SK-N-SH (cell line): ENCODE results near the gene TMEM232.

ENCODE experiments used
- CHD2 ChIP-seq: fragments of 150-350 bp; IDR thresholded peaks from 2 replicates; pipeline ENCODE4 v1.6.1; 2018; ENCODE audit warnings: low read length; ENCODE audit not compliant: partially characterized antibody
- EZH2phosphoT487 ChIP-seq: fragments of 200-600 bp; sonication (generic); IDR thresholded peaks from 2 replicates; pipeline ENCODE4 v1.6.1; 2017; ENCODE audit warnings: low read depth, mixed run types, mild to moderate bottlenecking, antibody characterized with exemption, moderate library complexity, borderline replicate concordance
- GABPA ChIP-seq: IDR thresholded peaks from 2 replicates; pipeline ENCODE4 v1.4.0; 2012; ENCODE audit warnings: low read depth, mild to moderate bottlenecking
- POLR2AphosphoS5 ChIP-seq: IDR thresholded peaks from 2 replicates; pipeline ENCODE4 v1.6.1; 2012; ENCODE audit warnings: low read depth, low read length
- TF ChIP-seq, protein P1 (sequence below): fragments of 200-600 bp; sonication (generic); IDR thresholded peaks from 2 replicates; pipeline ENCODE4 v1.6.1; 2017; ENCODE audit warnings: antibody characterized with exemption, mild to moderate bottlenecking, moderate library complexity

DNA sequence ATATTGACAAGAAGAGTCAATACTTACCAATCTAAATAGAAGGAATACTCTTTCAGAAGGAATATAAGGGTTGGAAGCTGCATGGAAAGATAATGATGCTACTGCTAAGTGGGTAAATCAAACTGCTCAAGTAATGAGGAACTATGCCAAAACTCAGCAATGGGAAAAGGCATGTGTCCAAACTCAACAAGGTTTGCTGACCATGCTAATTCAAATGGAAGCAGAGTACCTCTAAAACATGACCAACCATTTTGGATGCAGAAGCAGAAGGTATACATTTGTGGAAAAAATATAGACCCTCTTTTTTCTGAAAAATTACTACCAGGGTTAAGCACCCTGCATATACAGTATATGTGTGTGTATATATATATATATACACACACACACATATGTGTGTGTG is 21.1 kb downstream of the TMEM232 start:
- TF ChIP-seq, protein P1, sequence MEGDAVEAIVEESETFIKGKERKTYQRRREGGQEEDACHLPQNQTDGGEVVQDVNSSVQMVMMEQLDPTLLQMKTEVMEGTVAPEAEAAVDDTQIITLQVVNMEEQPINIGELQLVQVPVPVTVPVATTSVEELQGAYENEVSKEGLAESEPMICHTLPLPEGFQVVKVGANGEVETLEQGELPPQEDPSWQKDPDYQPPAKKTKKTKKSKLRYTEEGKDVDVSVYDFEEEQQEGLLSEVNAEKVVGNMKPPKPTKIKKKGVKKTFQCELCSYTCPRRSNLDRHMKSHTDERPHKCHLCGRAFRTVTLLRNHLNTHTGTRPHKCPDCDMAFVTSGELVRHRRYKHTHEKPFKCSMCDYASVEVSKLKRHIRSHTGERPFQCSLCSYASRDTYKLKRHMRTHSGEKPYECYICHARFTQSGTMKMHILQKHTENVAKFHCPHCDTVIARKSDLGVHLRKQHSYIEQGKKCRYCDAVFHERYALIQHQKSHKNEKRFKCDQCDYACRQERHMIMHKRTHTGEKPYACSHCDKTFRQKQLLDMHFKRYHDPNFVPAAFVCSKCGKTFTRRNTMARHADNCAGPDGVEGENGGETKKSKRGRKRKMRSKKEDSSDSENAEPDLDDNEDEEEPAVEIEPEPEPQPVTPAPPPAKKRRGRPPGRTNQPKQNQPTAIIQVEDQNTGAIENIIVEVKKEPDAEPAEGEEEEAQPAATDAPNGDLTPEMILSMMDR, result no peak
- TF ChIP-seq EZH2phosphoT487, result no peak
- no peak for TF ChIP-seq GABPA
- no peak for TF ChIP-seq CHD2
- TF ChIP-seq POLR2AphosphoS5, result no peak
